Stimulated activated naive CD4-positive, alpha-beta T cell (primary cell): ENCODE results near the gene LIMS1.
"Not testable (repeated sequence)": the region's sequence is repeated elsewhere in the genome, so short reads cannot be mapped to it uniquely, and the experiment has no call there.

Experiments
- DNase-seq, 6 experiments: peaks; one replicate each; lab custom pipeline; 2025; lab: John Stamatoyannopoulos, UW

LIMS1 gene

DNA sequence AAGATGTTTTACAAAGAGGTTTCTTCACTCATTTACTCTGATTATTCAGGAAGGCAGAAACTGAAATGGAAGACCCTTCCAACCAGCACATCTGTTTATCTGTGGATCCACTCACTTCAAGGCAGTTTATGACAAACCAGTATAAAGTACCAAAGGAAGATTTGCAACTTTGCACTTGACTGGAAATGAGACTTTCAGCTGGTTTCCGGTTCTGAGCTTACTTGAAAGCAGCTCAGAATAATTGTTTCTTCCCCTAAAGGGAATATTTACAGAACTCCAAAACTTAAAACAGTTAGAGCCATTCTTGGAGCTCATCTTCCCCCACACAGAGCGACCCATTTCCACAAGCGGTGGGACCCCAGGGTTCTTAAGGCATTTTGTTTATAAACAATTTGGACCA lies 129.8 kb downstream of the LIMS1 start:
- not testable (repeated sequence) for DNase-seq

DNA sequence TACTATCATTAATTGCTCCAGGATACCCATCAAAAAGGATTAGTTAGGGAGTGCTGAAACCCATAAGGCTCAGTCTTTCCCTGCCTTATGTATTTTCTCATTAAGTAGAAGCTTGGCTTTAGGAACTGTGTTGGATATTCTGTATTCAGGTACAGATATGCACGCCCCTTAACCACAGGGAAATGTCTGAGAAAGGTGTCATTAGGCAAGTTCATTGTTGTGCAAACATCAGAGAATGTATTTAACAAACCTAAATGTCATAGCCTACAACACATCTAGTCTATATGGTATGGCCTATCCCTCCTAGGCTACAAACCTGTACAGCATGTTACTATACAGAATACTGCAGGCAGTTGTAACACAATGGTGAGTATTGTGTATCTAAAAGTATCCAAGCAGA lies 130.7 kb downstream of the LIMS1 start:
- DNase-seq = not testable (repeated sequence)

DNA sequence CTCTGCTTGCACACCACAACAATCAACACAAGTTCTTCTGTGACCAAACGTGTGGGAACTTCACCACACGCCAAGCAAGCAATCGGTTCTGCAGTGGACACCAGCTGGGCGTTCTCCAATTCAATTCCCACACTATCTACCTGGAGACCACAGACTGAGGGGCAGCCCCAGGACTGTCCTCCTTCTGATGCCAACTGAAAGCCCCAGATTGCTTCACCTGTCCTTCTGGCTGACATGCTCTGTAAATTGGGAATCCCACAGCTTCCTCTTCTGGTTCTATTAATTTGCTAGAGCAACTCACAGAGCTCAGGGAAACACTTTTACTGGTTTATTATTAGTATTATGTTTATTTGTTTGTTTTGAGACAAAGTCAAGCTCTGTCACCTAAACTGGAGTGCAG lies 131.7 kb downstream of the LIMS1 start:
- not testable (repeated sequence) for DNase-seq

DNA sequence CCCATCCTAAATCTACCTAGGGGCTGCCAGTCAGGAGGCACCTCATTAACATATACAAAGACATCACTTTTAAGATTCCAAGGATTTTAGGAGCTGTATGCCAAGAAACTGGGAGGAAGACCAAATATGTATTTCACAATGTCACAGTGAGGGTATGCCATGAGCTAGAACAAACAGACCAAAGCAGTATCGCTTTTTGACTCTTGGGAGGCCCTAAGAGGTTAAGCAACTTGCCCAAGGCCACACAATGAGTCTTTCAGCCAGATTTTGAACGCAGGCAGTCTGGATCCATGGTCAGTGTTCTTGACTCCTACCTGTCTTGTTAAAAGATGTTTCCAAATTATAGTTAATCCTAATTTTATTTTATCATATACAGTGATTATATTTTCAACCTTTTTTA lies 132.9 kb downstream of the LIMS1 start:
- not testable (repeated sequence) for DNase-seq

DNA sequence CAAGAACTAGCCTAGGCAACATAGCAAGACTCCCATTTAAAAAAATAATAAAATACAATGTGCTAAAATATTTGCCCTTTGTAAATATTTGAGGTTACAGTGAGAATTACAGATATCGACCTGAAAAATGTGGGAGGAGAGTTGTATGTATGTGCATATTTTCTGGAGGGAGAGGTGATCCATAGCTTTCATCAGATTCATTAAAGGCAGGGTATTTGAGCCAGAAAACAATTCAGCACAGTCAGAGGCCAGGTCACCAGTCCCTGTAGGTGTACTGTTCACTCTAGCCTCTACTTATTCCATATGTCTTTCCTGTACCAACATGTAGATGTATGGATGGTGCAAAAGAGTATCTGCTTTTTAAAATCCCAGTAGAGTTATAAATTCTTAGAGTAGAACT lies 136.0 kb downstream of the LIMS1 start:
- not testable (repeated sequence) for DNase-seq

DNA sequence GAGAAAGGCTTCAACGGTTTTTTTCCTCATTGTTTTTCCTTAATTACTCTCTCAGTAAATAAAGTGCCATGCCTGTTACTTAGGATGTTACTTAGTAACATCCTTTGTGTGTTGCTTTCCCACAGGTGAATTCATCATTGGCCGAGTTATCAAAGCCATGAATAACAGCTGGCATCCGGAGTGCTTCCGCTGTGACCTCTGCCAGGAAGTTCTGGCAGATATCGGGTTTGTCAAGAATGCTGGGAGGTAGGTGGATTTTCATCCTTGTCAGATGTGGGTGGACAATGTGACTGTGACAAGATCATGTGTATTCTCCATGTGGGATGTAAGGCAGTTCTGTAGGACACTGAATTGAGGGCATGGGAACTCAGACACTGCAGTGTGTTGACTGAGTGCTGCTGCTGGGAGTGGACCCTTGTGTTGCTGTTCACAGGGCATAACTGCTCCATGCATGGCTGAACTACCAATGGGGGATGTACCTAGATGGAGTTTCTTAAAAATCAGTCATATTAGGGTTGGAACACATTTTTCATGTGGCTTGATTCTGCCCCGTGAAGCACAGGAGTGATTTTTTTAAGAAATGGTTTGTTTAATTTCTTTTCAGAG lies 138.0 kb downstream of the LIMS1 start:
- DNase-seq = not testable (repeated sequence)

DNA sequence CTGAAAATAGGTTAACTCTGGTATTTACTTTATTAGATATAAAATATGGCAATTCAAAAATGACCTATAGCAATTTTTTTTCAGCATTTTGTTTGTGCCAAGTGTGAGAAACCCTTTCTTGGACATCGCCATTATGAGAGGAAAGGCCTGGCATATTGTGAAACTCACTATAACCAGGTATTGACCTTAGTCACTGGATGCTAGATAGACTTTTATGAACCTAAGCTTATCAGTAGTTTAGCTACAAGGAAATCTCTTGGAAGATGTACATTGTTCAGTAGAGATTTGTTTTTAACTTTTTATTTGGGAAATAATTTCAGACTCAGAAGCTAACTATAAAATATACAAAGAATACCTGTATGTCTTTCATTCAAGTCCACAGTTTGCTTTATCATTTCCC lies 142.3 kb downstream of the LIMS1 start:
- DNase-seq = not testable (repeated sequence)

DNA sequence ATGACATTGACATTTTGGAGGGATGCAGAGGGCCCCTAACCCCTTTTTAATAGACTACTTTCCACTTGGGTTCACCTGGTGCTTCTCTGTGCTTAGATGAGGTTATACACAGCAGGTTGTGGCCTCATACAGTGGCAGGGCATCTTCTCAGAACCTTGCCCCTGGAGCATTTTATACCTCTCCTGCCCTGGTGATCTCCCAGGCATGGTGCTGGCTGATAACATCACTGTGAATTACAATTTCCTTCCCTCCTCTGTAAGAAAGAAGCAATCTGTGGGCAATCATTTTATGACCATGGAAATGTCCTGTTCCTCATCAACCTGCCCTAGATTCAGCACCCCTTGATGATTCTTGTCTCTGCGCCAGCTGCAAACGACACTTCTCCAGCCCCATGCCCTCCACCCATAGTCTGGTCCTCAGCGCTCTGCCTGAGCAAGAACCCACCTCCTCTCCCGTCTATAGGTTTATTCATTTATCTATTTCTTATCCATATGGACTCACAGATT lies 143.0 kb downstream of the LIMS1 start:
- DNase-seq = not testable (repeated sequence)

DNA sequence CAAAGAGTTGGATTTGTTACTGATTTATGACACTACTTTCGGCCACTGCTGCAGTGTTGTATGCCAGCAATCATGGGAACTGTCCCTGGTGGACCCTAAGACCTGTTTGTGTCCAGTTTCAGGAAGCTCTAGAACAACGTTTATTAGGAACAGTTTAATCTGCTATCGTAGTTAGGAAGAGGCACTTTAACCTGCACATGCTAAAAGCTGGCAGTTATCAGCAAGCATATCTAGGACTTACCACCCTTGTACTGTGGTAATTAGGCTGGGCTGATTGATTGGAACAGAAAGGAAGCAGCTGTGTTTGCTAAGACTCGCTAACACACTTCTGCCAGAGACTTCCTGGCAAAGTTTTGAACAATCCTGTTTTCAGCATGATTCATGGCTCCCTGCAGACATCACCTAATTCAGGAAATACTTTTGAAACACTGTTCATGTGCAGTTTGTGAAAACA lies 144.0 kb downstream of the LIMS1 start:
- not testable (repeated sequence) for DNase-seq

DNA sequence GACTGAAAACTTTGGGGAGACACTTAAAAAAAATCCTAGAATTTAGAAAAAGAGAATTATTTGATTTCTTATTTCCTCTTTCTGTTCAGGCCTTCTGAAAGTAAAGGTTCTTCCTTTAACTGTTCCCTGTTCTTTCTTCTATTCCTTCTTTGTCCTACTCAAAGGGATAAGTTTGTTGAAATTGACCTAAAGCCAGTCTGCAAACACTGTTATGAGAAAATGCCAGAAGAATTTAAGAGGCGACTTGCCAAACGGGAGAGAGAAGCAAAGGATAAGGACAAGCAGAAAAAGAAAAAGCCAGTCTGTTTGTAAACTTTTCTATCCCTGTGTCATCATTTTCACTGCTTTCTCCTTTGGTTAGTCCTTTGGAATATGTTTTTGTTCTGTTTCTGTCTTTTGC lies 146.5 kb downstream of the LIMS1 start:
- DNase-seq = not testable (repeated sequence)

DNA sequence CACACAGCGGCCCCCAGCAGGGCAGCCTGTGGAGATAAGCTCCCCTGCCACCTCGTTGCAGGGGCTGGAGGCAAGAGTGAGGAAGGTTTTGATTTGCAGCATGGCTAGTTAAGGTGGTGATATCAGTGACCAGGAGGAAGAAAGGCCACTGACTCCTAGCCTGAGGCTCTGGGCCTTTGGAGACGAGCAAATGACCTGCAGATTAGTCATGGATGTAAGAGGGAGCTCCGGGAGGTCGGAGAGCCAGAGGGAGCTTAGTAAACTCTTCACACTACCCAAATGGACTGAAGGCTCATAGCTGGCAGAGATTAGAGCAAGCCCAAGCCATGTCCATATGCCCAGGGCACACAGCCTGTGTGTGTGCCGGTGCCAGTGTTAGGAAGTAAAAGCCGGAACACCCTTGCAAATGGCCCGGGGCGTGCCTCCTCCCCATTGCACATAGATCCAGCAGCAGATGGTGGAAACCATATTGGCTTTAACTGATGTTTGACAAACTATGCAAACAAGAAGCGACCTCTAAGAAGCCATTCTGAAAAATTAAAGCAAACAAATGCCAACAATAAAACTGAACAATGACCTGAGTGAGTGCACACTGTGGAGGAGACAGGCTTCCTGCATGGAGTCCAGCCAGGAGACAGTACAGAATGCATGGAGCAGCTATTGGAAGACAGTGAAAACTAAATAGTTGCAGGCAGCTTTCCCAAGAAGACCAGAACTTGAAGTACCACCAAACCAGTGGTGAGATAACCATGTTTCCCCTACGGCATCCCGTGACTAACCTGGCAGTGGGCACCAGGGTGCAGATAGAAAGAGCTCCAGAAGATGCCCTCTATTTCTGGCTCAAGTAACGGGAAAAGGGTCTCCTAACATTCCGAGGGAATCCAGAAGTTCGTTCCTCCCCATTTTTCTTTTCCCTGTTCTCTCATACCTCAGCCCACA lies 154.8 kb downstream of the LIMS1 start:
- DNase-seq = not testable (repeated sequence)

DNA sequence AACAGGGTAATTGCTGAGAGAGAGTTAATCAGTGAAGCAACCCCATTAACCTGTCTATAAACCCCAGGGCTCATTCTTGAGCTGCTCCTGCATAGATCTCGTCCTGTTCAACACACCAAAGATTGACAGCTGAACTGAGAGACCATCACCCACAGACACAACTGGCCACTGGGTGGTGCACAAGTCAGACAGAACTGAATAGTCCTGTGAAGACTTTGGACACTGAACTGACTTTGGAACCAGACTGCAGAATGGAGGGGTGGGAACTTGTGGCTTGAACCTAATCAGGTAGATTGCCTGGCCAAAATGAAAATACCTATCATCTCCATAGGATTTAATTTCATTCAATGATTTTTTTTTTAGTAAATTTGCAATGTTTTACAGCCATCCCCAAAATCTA lies 155.7 kb downstream of the LIMS1 start:
- not testable (repeated sequence) for DNase-seq

DNA sequence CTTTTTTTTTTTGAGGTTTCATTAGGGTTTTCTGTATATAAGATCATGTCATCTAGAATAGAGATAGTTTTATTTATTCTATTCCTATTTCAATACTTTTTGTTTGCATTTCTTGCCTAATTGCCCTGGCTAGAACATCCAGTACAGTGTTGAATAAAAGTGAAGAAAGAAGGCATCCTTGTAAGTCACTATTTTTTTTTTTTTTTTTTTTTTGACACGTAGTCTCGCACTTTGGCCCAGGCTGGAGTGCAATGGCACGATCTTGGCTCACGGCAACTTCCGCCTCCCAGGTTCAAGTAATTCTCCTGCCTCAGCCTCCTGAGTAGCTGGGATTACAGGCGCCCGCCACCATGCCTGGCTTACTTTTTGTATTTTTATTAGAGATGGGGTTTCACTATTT lies 157.2 kb downstream of the LIMS1 start:
- no peak for DNase-seq

DNA sequence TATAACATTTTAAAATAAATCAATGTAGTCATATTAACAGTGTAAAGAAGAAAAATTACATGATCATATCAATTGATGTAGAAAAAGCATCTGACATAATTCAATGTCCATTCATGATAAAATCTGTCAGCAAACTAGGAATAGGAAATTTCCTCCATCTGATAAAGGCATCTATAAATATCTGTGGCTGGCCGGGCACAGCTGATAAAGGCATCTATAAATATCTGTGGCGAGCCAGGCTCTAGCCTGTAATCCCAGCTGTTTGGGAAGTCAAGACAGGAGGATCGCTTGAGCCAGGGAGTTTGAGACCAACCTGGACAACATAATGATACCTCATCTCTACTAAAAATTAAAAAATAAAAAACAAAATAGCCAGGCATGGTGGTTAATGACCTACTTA lies 166.9 kb downstream of the LIMS1 start:
- no peak for DNase-seq

DNA sequence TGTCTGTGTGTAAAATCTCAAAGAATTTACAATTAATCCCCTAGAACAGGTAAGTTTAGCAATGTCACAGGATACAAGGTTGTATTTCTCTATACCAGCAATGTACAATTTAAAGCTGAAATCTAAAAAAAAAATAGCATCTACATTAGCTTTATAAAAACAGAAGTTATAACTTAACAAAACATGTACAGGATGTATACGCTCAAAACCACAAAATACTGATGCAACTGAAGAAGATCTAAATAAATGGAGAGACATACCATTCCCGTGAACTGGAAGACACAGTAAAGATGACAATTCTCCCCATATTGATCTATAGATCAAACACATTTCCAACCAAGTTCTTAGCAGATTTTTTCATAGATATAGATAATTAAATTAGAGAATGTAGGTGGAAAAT lies 167.5 kb downstream of the LIMS1 start:
- DNase-seq = no peak

DNA sequence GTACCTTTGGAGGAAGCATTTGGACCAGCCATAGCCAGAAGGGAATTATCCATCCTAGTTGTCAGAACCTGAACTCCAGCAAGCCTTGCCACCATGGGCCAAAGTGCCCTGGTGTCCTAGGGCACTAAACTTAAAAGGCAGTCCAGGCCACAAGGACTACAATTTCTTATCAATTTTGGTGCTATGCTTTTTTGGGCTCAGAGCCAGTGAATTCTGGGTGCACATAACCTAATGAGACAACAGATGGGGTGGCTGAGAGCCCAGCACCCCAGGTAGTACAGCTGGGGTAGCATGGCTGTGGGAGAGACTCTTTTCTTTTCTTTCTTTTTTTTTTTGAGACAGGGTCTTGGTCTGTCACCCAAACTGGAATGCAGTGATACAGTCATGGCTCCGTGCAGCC lies 170.6 kb downstream of the LIMS1 start:
- DNase-seq = no peak

DNA sequence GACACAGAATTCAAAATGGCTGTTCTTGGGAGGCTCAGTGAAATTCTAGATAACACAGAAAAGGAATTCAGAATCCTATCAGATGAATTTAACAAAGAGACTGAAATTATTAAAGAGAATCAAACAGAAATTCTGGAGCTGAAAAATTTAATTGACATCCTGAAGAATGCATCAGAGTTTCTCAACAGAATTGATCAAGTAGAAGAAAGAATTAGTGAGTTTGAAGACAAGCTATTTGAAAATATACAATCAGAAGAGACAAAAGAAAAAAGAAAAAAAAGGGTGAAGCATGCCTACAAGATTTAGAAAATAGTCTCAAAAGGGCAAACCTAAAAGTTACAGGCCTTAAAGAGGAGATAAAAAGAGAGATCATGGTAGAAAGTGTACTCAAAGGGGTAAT lies 173.0 kb downstream of the LIMS1 start:
- DNase-seq = no peak

DNA sequence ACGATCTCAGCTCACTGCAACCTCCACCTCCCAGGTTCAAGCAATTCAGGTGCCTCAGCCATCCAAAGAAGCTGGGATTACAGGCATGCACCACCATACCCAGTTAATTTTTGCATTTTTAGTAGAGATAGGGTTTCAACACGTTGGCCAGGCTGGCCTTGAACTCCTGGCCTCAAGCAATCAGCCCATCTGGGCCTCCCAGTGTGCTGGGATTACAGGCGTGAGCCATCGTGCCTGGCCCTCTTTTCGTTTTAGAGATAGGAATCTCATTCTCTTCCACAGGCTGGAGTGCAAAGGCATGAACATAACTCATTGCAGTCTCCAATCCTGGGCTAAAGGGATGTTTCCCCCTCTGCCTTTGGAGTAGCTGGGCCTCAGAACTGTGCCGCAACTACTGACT lies 182.7 kb downstream of the LIMS1 start:
- not testable (repeated sequence) for DNase-seq

DNA sequence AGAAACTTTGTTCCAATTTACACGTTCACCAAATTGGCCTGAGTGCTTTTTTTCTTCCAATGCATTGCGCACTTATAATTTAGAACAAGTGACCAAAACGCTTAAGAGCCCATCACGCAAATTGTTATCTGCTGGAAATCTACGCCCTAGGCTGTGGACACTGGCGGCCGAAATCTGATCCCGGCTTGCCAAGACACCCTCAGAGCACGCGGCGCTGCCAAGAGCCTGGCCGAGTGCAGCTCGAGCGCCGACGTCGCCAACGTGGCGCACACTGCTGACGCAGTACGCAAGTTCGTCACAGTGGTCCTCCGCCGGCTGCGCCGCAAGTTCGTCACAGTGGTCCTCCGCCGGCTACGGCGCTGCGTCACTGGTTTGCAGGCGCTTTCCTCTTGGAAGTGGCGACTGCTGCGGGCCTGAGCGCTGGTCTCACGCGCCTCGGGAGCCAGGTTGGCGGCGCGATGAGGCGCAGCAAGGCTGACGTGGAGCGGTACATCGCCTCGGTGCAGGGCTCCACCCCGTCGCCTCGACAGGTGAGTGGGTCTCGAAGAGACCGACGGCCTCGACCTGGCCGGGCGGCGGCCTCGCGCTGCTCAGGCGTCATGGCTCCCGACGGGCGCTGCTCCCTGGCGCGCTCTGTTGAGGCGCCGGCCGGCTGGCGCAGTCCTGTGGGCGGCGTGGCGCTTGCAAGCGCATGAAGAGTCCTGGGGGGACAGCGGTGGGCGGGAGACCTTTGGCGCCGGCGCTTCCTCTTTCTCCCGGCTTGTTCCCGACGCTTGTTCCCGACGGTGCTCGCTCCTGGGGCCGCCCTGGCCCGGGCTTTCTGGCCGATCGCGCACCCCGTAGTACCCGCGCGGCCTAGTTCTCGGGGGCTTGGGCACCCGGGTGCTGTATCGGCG lies 185.1 kb downstream of the LIMS1 start, which contains the start of gene RANBP2:
TSS of gene RANBP2 (plus strand) at position 334 of the 896 bp plus-strand sequence. CDS start at position 459, 125 bp downstream.
- peak; percentile 88 to 93 (median 91) for DNase-seq

DNA sequence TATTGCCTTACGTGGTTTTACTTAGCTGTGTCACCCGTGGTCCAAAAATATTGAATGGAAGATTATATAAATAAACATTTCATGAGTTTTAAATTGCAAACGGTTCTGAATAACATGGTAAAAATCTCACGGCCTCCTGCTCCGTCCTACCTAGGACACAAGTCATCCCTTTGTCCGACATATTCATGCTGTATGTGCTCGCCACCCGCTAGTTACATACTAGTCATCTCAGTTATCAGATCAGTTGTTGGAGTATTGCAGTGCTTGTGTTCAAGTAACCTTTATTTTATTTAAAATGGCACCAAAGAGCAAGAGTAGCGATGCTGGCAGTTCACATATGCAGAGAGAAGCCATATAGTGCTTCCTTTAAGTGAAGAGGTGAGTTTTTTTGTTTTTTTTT lies 191.8 kb downstream of the LIMS1 start:
- DNase-seq = not testable (repeated sequence)

DNA sequence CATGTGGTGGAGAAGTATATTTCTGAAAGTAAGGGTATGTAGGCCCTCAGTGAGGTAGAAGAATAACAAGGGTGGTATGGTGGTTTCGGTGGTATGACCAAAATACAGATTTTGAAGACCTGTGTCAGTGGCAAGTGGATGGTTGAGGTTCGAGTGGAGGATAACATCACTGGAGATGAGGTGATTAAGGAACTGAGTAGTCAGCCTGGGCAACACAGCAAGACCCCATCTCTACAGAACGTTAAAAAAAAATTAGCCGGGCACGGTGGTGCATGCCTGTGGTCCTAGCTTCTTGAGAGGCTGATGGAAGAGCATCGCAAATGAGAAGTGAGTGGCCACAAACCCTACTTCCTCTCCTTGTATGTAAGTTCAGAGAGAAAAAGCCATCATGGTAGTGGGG lies 200.4 kb downstream of the LIMS1 start:
- DNase-seq = not testable (repeated sequence)
